NCI-H1930 (cell line): ENCODE measurements around the gene MRPL54.

Experiments used
- DNase-seq, 2 experiments: peaks; one replicate each; lab custom pipeline; 2025; lab: John Stamatoyannopoulos, UW

Gene MRPL54

GRCh38 chr19:3770136-3770999 is 7.9 kb downstream of the MRPL54 start:
- no peak for DNase-seq

DNA sequence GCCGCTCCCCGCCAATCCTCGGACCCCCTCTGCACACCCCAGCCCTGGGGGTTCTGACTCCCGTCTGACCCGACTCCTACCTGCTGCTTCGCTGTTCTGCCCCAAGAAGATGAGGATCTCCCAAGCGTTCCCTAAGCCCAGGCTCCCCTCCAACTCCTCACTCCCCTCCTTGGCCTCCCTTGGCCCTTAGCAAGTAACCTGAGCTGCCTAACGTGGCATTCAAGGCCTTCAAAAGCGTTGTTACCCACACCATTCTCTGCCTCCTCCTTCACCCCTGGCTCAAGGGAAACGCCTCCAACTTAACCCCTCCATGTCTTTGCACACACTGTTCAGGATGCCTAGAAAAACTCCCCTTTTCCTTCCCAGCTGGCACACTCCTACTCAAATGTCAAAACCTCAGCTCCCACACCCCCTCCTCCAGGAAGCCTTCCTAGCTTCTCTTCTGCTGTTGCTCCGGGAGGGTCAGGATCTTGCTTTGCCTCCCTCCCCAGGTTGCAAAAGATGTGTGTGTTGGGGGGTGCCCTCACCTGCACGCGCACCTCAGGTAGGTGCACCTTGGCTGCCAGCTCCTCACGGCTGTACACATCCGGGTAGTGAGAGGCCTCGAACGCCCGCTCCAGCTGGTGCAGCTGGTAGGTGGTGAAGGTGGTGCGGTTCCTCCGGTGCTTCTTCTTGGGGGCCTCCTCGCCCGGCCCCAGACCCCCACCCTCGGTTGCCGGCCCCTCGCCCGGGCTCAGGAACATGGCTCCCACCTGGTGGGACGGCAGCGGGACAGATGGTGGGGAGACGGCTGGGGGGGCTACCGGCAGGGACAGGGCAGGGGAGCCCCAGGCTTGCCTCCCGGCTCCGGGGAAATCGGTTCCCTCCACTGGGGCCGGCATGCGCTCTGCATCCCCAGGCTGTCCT is 8.8 kb downstream of the MRPL54 start:
- no peak for DNase-seq

DNA sequence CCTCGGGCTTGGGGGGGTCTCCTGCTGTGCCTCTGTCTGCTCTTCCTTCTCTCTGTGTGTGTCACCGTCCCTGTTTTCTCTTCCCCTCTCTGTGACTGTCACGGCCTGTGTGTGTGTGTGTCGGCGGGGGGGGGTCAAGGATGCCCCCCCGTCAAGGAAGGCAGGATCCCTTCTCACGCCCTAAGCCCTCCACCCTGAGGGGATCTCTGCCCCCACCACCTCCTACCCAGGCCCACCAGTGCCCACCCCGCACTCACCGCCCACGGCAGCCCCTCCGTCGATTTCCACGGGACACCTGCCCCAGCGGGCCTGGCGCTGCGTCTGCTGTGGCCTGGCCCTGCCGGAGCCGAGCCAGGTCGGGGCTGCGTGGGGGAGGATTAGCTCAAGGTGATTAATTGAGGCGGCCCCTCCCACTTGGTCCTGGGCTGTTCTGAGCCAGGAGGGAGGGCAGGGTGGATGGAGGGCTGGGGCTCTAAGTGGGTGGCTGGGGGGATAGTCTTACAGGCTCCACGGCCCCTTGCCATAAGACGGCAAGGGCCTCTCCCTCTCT is 9.5 kb downstream of the MRPL54 start, which contains the start of gene RAX2:
Gene RAX2, minus strand, starts transcription at position 323 of the 550 bp plus-strand sequence. CDS start 486 bp downstream, outside the sequence.
- no peak for DNase-seq

GRCh38 chr19:3773814-3774515 is 11.5 kb downstream of the MRPL54 start:
- no peak for DNase-seq

- no peak for DNase-seq
Observed at GRCh38 chr19:3774621-3775373, 12.3 kb downstream of the MRPL54 start.

DNA sequence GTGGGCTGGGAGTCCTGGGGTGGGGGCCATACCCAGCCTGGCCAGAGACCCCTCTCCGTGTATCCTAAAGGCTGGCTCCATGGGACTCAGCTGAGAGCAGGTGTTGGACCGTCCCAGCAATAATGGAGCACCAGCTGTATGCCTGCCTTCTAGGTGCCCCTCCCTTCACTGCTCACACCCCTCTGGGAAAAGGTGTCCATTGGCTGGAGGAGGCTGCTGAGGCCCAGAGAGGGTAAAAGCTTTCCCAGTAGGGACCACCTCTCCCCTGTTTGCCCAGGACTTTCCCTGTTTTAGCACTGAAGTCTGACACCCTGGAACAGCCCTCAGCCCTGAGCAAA is 12.9 kb downstream of the MRPL54 start:
- DNase-seq, result no peak

DNA sequence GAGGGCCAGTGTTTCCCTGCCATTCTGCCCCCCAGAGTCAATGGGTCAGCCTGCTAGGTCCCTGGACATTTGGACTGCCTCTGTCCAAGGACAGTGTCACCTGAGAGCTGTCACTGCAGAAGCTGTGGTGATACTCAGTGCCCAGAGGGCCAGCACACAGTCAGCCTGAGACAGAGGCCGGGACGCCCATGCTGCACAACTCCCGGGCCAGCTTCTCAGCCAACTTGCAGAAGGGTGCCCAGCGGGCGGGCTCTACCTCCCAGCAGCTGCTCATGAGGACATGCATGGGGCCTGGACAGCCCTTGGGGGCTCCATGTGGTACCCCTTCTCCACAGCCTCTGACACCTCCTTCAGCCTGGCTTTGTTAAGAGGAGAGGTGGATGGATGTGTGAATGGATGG is 13.3 kb downstream of the MRPL54 start:
- no peak for DNase-seq

DNA sequence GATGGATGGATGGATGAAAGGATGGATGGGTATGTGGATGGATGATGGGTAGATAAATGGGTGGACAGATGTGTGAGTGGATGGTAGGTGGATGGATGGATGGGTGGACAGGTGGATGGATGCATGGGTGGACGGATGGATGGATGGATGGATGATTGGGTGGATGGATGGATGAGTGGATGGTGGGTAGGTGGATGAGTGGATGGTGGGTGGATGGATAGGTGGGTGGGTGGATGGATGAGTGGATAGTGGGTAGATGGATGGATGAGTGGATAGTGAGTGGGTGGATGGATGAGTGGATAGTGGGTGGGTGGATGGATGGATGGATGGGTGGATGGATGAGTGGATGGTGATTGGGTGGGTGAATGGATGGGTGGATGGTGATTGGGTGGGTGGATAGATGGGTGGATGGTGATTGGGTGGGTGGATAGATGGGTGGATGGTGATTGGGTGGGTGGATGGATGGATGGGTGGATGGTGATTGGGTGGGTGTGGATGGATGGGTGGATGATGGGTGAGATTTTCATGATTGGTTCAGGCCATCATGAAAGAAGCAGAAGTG is 14.1 kb downstream of the MRPL54 start:
- no peak for DNase-seq

DNA sequence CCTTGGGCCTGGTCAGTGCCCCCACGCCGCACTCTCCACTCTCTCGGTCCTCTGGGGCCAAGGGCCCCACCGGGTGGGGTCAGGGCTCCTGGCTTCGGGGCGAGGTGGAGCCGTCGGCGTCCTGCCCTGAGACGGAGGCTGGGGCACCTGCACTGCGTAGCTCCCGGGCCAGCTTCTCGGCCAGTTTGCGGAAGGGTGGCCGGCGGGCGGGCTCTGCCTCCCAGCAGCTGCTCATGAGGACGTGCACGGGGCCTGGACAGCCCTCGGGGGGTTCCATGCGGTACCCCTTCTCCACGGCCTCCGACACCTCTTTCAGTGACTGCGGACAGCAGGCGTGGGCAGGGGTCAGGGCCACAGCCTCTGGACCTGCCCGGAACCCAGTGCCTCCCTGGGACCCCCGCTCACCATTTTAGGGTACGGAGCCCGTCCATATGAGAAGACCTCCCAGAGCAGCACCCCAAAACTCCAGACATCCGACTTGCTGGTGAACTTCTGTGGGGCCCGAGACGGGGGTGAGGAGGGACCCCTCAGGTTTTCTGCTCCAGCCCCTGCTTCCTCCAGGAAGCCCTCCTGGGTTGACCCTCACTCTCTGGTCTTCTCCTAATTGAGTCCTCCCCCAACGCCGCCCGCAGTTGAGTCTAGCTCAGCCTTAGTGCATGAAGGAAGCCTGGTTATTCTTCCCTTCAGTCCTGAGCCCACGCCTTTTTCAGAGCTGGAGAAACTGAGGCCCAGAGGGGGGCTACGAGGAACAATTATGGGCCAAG is 15.8 kb downstream of the MRPL54 start:
- no peak for DNase-seq

- peak in 1 of 2 experiments; percentile 5 for DNase-seq
Observed at GRCh38 chr19:3778899-3779723, 16.6 kb downstream of the MRPL54 start.

DNA sequence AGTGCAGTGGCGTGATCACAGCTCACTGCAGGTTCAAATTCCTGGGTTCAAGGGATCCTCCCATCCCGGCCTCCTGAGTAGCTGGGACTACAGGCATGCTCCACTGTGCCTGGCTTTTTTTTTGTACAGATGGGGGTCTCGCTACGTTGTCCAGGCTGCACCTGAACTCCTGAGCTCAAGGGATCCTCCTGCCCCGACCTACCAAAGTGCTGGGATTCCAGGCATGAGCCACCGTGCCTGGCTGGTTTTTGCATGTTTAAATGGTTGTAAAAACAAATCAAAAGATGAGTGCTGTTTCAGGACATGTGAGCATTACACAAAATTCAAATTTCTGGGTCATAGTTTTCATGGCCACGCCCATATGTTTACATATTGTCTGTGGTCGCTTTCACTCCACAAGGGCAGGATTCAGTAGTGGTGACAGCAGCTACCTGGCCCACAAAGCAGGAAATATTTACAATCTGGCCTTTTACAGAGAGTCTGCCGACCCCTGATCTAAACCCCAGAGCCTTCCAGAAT is 18.4 kb downstream of the MRPL54 start:
- DNase-seq, result no peak

DNA sequence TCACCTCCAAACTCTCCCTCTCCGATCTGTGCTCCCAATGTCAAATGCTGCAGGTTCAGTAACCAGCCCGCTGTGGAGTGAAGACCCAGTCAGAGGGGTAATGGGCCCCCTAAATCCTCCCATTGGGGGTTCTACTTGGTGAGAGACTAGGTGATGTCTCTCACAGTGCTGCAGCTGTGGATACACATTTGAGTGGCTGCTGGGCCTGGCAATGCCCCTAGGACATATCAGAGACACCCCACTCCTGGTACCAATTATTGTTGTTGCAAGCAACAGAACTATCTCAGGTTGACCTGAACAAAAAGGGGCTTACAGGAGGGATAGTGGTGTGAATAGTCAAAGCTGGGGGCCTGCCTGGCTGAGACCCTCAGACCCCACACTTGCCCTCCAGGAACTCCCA is 19.1 kb downstream of the MRPL54 start:
- DNase-seq, result no peak

DNA sequence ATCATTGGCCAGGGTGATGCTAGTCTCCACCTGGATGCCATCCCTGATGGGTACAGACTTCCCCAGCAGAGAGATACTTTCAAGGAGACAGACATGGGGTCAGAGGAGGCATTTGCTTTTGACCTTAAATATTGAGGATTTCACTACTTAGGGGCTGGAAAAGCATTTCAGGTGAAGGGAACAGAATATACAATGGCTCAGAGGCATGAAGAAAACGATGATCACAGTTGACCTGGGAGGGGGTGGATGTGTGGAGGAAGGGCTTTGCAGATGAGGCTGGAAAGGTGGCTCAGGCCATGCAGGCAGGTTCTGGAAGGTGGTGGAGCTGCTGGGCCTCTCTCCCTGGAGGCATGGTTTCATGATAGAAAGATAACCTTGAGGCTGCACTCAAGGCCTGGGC is 19.8 kb downstream of the MRPL54 start:
- no peak for DNase-seq

GRCh38 chr19:3782903-3783302 is 20.4 kb downstream of the MRPL54 start:
- DNase-seq, result no peak

- DNase-seq, result peak in 1 of 2 experiments; percentile 36
Observed at GRCh38 chr19:3783660-3784584, 21.4 kb downstream of the MRPL54 start.

- DNase-seq, result no peak
Observed at GRCh38 chr19:3784607-3785450, 22.3 kb downstream of the MRPL54 start.

- DNase-seq, result no peak
Observed at GRCh38 chr19:3785451-3785937, 23.0 kb downstream of the MRPL54 start.
